Stimulated activated CD8-positive, alpha-beta memory T cell treated with anti-CD3 and anti-CD28 coated beads, Interleukin-4, amount 100 ng/mL, for 4 hours (primary cell): ENCODE data around the gene APRT.

ENCODE experiments used
- DNase-seq, 2 donors: peaks; one replicate each; pipeline ENCODE4 v3.0.0-alpha.2; 2020; ENCODE audit warnings: low read depth in 2 of 2, low spot score in 1 of 2

APRT gene

DNA sequence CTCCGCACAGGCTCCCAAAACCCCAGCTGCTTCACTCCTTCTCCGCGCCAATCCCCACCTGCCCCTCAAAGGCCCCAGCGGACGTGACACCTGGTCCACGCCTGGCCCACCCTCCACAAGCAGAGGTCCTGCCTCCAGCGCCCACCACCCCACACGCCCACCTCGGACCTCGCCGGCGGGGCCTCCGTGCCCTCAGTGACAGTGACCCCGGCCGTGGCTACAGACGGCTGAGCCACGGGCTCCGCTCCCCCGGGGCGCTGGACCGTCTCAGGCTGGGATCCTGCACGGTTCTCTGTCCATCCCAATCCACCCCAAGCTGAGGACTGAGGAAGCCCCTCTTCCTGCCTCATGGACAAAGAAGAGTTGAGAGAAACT, 51.8 kb downstream of the APRT start:
- DNase-seq: no peak
